Measurements from ENCODE around the gene ZNF792. TPM values are rescaled to one million over a fixed set of nuclear protein-coding genes. Genes with fewer than 3 reads are reported as not detected.

Gene ZNF792
- polyA plus RNA-seq, 1 donor from 2014 or later, result 3.7 TPM

DNA sequence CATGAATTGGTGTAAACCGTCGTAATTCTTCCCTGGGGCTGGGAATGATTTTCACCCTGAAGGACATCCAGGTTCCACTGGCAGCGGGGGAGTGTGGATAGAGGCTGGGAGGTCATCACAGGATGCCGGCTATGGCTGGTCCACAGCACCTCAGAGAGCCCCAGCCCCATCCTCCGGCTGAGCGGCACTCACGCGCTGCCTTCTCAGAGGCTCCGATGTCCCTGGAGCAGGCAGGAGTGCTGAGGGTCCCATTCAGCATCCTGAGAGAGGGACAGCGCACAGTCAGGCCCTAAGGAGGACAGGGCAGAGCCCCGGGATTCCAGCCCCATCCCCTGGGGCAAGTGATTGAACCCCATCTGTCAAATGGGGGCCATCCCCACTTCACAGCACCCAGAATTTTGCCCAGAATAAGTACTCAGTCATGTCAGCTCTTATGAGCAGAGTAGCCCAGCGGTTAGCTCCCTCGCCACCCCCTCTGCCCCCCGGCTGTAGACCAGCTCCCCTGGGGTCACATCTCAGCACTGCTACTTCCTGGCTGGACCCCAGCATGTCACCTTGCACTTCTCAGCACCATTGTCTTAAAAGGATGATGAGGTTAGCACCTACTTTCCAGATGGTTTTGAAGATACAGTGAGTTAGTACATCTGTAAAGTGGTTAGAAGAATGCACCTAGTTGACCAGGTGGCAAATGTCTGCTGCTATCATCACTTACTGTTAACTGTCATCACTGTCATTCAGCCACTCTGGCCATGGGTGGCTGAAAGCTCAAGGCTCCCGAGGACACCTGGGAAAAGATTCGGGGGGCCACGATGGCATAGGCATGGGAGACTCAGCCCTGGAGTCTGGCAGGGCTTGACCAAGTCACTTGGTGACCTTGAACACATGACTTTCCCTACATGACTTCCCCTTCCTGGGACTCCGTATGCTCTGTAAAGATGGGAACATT, 48.0 kb upstream of the ZNF792 start:
- no peaks in the 10 kb centered on the region for H4K20me1 ChIP-seq (ENCODE audit: insufficient read depth)
- no peaks in the 10 kb centered on the region for H3K9me2 ChIP-seq (ENCODE audit: insufficient read depth, low read length)
- no peak overlapping the region for H2AFZ ChIP-seq (ENCODE audit: low read depth, low read length)
- no peak overlapping the region for H3K4me2 ChIP-seq (ENCODE audit: low read length)
- H3K27ac ChIP-seq (ENCODE audit: low read length), result no peak overlapping the region
- no peaks in the 10 kb centered on the region for H3K79me2 ChIP-seq (replicated peaks; ENCODE audit: insufficient read depth, low read length)
- no peaks in the 10 kb centered on the region for H3K36me3 ChIP-seq (ENCODE audit: insufficient read depth, low read length)
- no peaks in the 10 kb centered on the region for H3F3A ChIP-seq (ENCODE audit: insufficient read depth, low read length, poor library complexity, severe bottlenecking)
- no peaks in the 10 kb centered on the region for H3K9me3 ChIP-seq (ENCODE audit: low read length)
- H3K27me3 ChIP-seq (ENCODE audit: insufficient read depth, low read depth, low read length), result no peaks in the 10 kb centered on the region
- TF ChIP-seq, protein P1, sequence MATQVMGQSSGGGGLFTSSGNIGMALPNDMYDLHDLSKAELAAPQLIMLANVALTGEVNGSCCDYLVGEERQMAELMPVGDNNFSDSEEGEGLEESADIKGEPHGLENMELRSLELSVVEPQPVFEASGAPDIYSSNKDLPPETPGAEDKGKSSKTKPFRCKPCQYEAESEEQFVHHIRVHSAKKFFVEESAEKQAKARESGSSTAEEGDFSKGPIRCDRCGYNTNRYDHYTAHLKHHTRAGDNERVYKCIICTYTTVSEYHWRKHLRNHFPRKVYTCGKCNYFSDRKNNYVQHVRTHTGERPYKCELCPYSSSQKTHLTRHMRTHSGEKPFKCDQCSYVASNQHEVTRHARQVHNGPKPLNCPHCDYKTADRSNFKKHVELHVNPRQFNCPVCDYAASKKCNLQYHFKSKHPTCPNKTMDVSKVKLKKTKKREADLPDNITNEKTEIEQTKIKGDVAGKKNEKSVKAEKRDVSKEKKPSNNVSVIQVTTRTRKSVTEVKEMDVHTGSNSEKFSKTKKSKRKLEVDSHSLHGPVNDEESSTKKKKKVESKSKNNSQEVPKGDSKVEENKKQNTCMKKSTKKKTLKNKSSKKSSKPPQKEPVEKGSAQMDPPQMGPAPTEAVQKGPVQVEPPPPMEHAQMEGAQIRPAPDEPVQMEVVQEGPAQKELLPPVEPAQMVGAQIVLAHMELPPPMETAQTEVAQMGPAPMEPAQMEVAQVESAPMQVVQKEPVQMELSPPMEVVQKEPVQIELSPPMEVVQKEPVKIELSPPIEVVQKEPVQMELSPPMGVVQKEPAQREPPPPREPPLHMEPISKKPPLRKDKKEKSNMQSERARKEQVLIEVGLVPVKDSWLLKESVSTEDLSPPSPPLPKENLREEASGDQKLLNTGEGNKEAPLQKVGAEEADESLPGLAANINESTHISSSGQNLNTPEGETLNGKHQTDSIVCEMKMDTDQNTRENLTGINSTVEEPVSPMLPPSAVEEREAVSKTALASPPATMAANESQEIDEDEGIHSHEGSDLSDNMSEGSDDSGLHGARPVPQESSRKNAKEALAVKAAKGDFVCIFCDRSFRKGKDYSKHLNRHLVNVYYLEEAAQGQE (IDR thresholded peaks at IDR 0.05; ENCODE audit: borderline replicate concordance), result no peak
- TF ChIP-seq TAF1 (IDR thresholded peaks at IDR 0.05; ENCODE audit: low read depth), result no peak
- TF ChIP-seq POLR2AphosphoS5 (IDR thresholded peaks at IDR 0.05), result no peak
- TF ChIP-seq MXI1 (conservative IDR thresholded peaks at IDR 0.05; ENCODE audit: poor library complexity, severe bottlenecking), result no peak
- TF ChIP-seq, protein P2, sequence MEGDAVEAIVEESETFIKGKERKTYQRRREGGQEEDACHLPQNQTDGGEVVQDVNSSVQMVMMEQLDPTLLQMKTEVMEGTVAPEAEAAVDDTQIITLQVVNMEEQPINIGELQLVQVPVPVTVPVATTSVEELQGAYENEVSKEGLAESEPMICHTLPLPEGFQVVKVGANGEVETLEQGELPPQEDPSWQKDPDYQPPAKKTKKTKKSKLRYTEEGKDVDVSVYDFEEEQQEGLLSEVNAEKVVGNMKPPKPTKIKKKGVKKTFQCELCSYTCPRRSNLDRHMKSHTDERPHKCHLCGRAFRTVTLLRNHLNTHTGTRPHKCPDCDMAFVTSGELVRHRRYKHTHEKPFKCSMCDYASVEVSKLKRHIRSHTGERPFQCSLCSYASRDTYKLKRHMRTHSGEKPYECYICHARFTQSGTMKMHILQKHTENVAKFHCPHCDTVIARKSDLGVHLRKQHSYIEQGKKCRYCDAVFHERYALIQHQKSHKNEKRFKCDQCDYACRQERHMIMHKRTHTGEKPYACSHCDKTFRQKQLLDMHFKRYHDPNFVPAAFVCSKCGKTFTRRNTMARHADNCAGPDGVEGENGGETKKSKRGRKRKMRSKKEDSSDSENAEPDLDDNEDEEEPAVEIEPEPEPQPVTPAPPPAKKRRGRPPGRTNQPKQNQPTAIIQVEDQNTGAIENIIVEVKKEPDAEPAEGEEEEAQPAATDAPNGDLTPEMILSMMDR (IDR thresholded peaks at IDR 0.05; ENCODE audit: poor library complexity, severe bottlenecking), result no peak
- no peak for TF ChIP-seq RAD21 (conservative IDR thresholded peaks at IDR 0.05)
- TF ChIP-seq EZH2 (IDR thresholded peaks at IDR 0.05; ENCODE audit: borderline replicate concordance, insufficient read depth, low read length, poor library complexity, severe bottlenecking), result no peak
- no peak for TF ChIP-seq EP300 (conservative IDR thresholded peaks at IDR 0.05; ENCODE audit: poor library complexity, severe bottlenecking)
- no peak for TF ChIP-seq SMC3 (conservative IDR thresholded peaks at IDR 0.05; ENCODE audit: poor library complexity)
- H3K9ac ChIP-seq (ENCODE audit: low read length), result no peak overlapping the region
- H3K4me3 ChIP-seq (ENCODE audit: low read length), result no peak overlapping the region

DNA sequence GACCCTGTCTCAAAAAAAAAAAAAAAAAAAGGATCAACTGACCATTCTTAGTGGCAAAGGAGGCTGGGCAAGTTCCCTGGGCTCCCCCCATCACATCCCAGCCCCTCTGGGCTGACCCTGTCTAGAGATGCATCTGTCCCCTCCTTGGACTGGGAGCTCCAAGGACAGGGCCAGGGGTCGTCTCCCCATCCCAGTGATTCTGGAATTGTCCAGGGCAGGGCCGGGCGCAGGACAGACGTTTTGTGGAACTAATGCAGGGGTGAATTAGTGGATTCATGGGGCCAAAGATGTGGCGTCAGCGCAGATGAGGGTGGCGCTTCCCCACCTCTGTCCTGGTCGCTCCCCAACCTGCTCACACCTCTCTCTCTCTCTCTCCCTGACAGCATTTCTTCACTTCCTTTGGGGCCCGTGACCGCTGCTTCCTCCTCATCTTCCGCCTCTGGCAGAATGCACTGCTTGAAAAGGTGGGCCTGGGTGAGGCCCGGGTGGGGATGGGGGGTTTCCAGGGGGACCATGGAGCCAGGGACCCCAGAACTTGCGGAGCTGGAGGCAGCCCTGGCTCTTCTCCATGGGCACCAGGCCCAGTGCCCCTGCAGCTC, 47.2 kb upstream of the ZNF792 start:
- no peak overlapping the region for H3K27ac ChIP-seq (ENCODE audit: low read length)
- no peak overlapping the region for H2AFZ ChIP-seq (ENCODE audit: low read depth, low read length)
- H3K79me2 ChIP-seq (replicated peaks; ENCODE audit: insufficient read depth, low read length), result peaks cover 5% of the 10 kb centered on the region
- no peaks in the 10 kb centered on the region for H4K20me1 ChIP-seq (ENCODE audit: insufficient read depth)
- no peaks in the 10 kb centered on the region for H3K9me3 ChIP-seq (ENCODE audit: low read length)
- H3K9ac ChIP-seq (ENCODE audit: low read length), result no peak overlapping the region
- no peak overlapping the region for H3K4me2 ChIP-seq (ENCODE audit: low read length)
- H3K4me3 ChIP-seq (ENCODE audit: low read length), result no peak overlapping the region
- H3K9me2 ChIP-seq (ENCODE audit: insufficient read depth, low read length), result no peaks in the 10 kb centered on the region
- no peak for TF ChIP-seq EP300 (conservative IDR thresholded peaks at IDR 0.05; ENCODE audit: poor library complexity, severe bottlenecking)
- TF ChIP-seq POLR2AphosphoS5 (IDR thresholded peaks at IDR 0.05), result no peak
- no peak for TF ChIP-seq MXI1 (conservative IDR thresholded peaks at IDR 0.05; ENCODE audit: poor library complexity, severe bottlenecking)
- TF ChIP-seq SMC3 (conservative IDR thresholded peaks at IDR 0.05; ENCODE audit: poor library complexity), result no peak
- H3F3A ChIP-seq (ENCODE audit: insufficient read depth, low read length, poor library complexity, severe bottlenecking), result no peaks in the 10 kb centered on the region
- H3K36me3 ChIP-seq (ENCODE audit: insufficient read depth, low read length), result no peaks in the 10 kb centered on the region
- H3K27me3 ChIP-seq (ENCODE audit: insufficient read depth, low read depth, low read length), result no peaks in the 10 kb centered on the region

All from neural cell (in vitro differentiated cells).